Uterus (tissue), 2 donors: Measurements from ENCODE around the gene MCM8.

ENCODE experiments used
- POLR2A ChIP-seq, 2 donors: fragments of 450-650 bp; IDR thresholded peaks; one replicate each; pipeline ENCODE4 v1.6.1; 2016; ENCODE audit warnings: antibody characterized with exemption in 2 of 2, mild to moderate bottlenecking in 1 of 2, moderate library complexity in 1 of 2
- TF ChIP-seq, protein P1 (sequence below), 4 experiments: fragments of 200-600 bp in 2 of 4; fragments of 450-650 bp in 2 of 4; sonication (generic) in 2 of 4; IDR thresholded peaks; one replicate each; pipeline ENCODE4 v1.5.1; 2016 to 2019; ENCODE audit warnings: antibody characterized with exemption in 4 of 4, mild to moderate bottlenecking in 2 of 4, moderate library complexity in 1 of 4

DNA sequence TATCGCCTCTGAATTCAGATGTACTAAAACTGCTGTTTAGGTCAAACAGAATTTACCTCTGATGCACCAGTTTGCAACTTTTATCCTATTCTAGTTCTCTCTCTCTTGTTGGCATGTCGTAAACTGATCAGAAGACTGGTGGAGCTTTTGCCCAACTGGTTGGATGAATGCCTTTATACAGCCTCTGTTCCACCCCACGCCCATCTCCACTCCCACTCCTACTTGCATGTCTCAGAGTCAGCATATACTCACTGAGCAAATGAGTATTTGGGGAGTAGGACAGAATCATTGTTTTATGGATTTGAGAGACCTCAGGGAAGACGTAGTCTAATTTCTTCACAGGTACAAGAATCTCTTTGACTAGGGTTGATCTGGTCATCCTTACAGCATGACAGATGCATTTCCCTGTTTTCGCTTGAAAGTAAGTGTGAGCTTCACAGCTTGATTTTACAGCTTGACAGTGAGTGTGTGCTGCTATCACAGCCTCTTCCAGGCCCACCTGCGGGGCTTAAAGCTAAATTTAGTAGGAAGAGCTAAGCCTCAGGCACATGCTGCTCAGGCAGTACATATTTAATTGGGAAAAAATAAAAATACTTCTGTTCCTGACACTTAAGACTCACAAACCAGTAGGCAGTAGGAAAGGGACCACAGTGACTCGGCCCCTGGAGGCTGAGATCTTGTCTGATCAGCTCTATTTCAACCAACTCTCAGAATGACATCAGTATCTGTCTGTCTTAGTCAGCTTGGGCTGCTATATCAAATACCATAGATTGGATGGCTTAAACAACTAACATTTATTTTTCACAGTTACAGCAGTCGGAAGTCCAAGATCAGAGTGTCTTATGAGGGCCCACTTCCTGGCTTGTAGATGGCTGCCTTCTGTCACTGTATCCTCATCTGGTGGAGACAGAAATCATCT is 30.6 kb upstream of the MCM8 start:
- TF ChIP-seq, protein P1, sequence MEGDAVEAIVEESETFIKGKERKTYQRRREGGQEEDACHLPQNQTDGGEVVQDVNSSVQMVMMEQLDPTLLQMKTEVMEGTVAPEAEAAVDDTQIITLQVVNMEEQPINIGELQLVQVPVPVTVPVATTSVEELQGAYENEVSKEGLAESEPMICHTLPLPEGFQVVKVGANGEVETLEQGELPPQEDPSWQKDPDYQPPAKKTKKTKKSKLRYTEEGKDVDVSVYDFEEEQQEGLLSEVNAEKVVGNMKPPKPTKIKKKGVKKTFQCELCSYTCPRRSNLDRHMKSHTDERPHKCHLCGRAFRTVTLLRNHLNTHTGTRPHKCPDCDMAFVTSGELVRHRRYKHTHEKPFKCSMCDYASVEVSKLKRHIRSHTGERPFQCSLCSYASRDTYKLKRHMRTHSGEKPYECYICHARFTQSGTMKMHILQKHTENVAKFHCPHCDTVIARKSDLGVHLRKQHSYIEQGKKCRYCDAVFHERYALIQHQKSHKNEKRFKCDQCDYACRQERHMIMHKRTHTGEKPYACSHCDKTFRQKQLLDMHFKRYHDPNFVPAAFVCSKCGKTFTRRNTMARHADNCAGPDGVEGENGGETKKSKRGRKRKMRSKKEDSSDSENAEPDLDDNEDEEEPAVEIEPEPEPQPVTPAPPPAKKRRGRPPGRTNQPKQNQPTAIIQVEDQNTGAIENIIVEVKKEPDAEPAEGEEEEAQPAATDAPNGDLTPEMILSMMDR (IDR thresholded peaks at IDR 0.05): no peak
- TF ChIP-seq POLR2A (IDR thresholded peaks at IDR 0.05): no peak
